OCI-LY3 (cell line): ENCODE data around the gene SPTAN1.

ENCODE experiments used
- H2AFZ ChIP-seq: fragments of 200-600, 300-600 bp; shearing (Covaris generic); 2 replicates; pipeline ENCODE4 v1.6.0; 2014; ENCODE audit warnings: antibody characterized with exemption, low read depth, low read length
- H3K27ac ChIP-seq: fragments of 200-600, 300-600 bp; sonication (generic); 2 replicates; pipeline ENCODE4 v1.5.1; 2014; ENCODE audit warnings: mild to moderate bottlenecking, low read length, moderate library complexity, mixed read lengths
- H3K27me3 ChIP-seq: fragments of 200-600, 300-600 bp; sonication (generic); 2 replicates; pipeline ENCODE4 v1.6.1; 2014; ENCODE audit warnings: low read depth, low read length, mixed read lengths
- H3K36me3 ChIP-seq: fragments of 200-600, 300-600 bp; sonication (generic); replicated peaks from 2 replicates; pipeline ENCODE3; 2014; ENCODE audit warnings: low read depth, low read length, mixed read lengths
- H3K4me1 ChIP-seq: fragments of 300-600, 200-600 bp; sonication (generic); 2 replicates; pipeline ENCODE4 v1.6.1; 2014; ENCODE audit warnings: low read length, mixed read lengths
- H3K4me2 ChIP-seq: fragments of 200-600, 300-600 bp; sonication (generic); 2 replicates; pipeline ENCODE4 v1.6.1; 2014; ENCODE audit warnings: low read length, mixed read lengths
- H3K4me3 ChIP-seq: fragments of 300-600, 200-600 bp; sonication (generic); 2 replicates; pipeline ENCODE4 v1.5.1; 2014; ENCODE audit warnings: antibody characterized with exemption, mild to moderate bottlenecking, low read length, moderate library complexity
- H3K79me2 ChIP-seq: fragments of 300-600, 200-600 bp; shearing (Covaris generic); 2 replicates; pipeline ENCODE4 v1.6.1; 2014; ENCODE audit warnings: mild to moderate bottlenecking, low read length, mixed read lengths
- H3K9ac ChIP-seq: fragments of 300-600, 200-600 bp; shearing (Covaris generic); 2 replicates; pipeline ENCODE4 v1.6.0; 2014; ENCODE audit warnings: mild to moderate bottlenecking, low read length, moderate library complexity
- H3K9me3 ChIP-seq: fragments of 200-600, 300-600 bp; shearing (Covaris generic); 2 replicates; pipeline ENCODE4 v1.6.1; 2014; ENCODE audit warnings: low read length, mixed read lengths; ENCODE audit not compliant: insufficient read depth
- H4K20me1 ChIP-seq: fragments of 200-600, 300-600 bp; sonication (generic); 2 replicates; pipeline ENCODE4 v1.6.1; 2016; ENCODE audit warnings: low read length, mixed read lengths; ENCODE audit not compliant: insufficient read depth
- EZH2phosphoT487 ChIP-seq: fragments of 200-600 bp; shearing (Covaris generic); IDR thresholded peaks from 2 replicates; pipeline ENCODE4 v1.6.1; 2018; ENCODE audit warnings: antibody characterized with exemption, mixed run types, low read depth
- TF ChIP-seq, protein P1 (sequence below): fragments of 200-600, 300-600 bp; sonication (generic); IDR thresholded peaks from 2 replicates; pipeline ENCODE4 v1.5.1; 2014; ENCODE audit warnings: antibody characterized with exemption, low read length, low read depth

SPTAN1 gene

DNA sequence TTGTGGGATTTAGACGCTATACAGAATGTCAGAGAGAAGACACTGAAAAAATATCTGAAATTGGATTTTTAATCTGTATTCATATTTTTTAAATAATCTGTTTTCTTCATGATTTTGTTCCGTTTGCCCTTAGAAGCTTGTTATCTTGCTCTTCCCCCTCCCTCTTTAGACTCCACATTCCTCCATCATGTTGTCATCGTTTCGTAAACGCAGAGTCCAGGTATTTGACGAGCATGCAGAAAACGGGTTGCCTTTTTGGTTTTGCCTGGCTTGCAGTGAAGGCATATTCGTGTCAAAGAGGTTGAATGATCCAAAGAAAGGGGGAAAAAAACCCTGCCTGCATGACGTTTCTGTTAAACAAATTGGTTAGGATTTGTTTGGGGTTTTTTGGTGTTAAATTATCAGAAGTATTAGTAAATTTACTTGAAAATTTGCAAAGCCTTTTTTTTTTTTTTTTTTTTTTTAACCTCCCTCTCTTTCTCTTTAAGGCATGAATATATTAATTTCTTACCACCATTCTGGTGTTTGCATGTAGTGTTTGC is 2.9 kb downstream of the SPTAN1 start:
- H3K36me3 ChIP-seq = peaks cover 2% of the 10 kb centered on the region
- no peaks in the 10 kb centered on the region for H3K9me3 ChIP-seq
- no peak overlapping the region for H2AFZ ChIP-seq
- H3K27me3 ChIP-seq = no peaks in the 10 kb centered on the region
- peaks cover 35% of the 10 kb centered on the region for H3K4me1 ChIP-seq
- peaks cover 50% of the 10 kb centered on the region for H3K79me2 ChIP-seq
- peaks cover 35% of the 10 kb centered on the region; the same call in 1 of the 2 replicates for H4K20me1 ChIP-seq
- no peak overlapping the region for H3K27ac ChIP-seq
- H3K9ac ChIP-seq = no peak overlapping the region
- H3K4me3 ChIP-seq = no peak overlapping the region
- TF ChIP-seq, protein P1, sequence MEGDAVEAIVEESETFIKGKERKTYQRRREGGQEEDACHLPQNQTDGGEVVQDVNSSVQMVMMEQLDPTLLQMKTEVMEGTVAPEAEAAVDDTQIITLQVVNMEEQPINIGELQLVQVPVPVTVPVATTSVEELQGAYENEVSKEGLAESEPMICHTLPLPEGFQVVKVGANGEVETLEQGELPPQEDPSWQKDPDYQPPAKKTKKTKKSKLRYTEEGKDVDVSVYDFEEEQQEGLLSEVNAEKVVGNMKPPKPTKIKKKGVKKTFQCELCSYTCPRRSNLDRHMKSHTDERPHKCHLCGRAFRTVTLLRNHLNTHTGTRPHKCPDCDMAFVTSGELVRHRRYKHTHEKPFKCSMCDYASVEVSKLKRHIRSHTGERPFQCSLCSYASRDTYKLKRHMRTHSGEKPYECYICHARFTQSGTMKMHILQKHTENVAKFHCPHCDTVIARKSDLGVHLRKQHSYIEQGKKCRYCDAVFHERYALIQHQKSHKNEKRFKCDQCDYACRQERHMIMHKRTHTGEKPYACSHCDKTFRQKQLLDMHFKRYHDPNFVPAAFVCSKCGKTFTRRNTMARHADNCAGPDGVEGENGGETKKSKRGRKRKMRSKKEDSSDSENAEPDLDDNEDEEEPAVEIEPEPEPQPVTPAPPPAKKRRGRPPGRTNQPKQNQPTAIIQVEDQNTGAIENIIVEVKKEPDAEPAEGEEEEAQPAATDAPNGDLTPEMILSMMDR = no peak
- TF ChIP-seq EZH2phosphoT487 = no peak
- no peak overlapping the region for H3K4me2 ChIP-seq

DNA sequence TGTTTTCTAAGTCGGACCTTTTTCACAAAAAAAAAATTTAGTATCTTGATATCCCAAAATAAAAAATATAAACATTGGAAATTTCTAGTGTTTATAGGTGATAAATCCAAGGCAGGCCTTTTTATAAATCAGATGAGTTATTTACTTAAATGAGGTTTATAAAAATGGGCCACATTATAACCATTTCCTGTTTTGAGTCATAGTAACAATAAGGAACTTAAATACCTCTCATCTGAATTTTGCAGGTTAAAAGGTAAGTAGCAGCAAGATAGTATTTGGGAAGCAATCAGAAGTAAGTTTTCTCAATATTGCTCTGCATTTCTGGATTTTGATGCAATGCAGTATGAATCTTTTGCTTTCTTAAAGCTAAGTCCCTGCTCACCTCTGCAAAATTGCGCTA is 3.9 kb downstream of the SPTAN1 start:
- Histone ChIP-seq H3K79me2 (peaks cover 50% of the 10 kb centered on the region), H3K27me3 (no peaks in the 10 kb centered on the region), H3K4me3 (no peak overlapping the region), H3K27ac (no peak overlapping the region), H3K36me3 (peaks cover 2% of the 10 kb centered on the region), H2AFZ (no peak overlapping the region), H3K4me1 (peaks cover 34% of the 10 kb centered on the region), H4K20me1 (peaks cover 35% of the 10 kb centered on the region; the same call in 1 of the 2 replicates), H3K9ac (no peak overlapping the region), H3K9me3 (no peaks in the 10 kb centered on the region), H3K4me2 (no peak overlapping the region)
- TF ChIP-seq, protein P1 = no peak
- no peak for TF ChIP-seq EZH2phosphoT487

DNA sequence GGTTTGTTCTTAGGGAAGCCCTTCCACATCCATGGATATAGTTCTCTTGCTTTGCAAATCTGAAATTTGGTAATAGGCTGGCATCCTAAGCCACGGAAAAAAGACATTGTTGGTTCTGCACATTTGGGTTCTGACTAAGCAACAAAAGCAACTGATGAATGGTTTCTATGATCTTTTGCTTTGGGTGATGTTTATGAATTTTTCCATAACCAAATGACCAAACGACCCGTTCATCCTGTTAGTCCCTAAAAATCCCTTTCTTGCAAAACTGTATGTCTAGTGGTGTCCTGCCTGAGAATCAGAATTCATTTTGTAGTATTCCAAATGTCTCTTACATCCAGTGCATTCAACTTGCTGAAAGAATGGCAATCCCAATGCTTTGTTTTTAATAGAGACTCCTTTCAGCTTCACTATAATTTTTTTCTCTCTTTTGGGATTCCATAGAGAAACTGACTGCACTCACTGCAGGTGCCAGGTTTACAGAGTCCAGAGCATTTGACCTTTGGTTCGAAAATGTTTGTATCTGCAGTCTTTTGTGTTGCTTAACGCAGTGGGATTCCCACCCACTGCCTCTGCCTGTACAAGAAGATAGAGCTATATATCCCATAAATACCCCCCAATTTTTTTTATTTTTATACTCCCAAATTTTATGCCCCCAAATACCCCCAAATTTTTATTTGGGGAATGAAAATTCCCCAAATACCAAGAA is 4.7 kb downstream of the SPTAN1 start:
- Histone ChIP-seq H2AFZ (no peak overlapping the region), H3K9ac (no peak overlapping the region), H3K27me3 (no peaks in the 10 kb centered on the region), H3K4me1 (peaks cover 31% of the 10 kb centered on the region), H4K20me1 (peaks cover 37% of the 10 kb centered on the region; the same call in 1 of the 2 replicates), H3K79me2 (peaks cover 50% of the 10 kb centered on the region), H3K27ac (no peak overlapping the region), H3K4me2 (no peak overlapping the region), H3K36me3 (peaks cover 2% of the 10 kb centered on the region), H3K9me3 (no peaks in the 10 kb centered on the region), H3K4me3 (no peak overlapping the region)
- TF ChIP-seq EZH2phosphoT487 = no peak
- TF ChIP-seq, protein P1 = no peak

DNA sequence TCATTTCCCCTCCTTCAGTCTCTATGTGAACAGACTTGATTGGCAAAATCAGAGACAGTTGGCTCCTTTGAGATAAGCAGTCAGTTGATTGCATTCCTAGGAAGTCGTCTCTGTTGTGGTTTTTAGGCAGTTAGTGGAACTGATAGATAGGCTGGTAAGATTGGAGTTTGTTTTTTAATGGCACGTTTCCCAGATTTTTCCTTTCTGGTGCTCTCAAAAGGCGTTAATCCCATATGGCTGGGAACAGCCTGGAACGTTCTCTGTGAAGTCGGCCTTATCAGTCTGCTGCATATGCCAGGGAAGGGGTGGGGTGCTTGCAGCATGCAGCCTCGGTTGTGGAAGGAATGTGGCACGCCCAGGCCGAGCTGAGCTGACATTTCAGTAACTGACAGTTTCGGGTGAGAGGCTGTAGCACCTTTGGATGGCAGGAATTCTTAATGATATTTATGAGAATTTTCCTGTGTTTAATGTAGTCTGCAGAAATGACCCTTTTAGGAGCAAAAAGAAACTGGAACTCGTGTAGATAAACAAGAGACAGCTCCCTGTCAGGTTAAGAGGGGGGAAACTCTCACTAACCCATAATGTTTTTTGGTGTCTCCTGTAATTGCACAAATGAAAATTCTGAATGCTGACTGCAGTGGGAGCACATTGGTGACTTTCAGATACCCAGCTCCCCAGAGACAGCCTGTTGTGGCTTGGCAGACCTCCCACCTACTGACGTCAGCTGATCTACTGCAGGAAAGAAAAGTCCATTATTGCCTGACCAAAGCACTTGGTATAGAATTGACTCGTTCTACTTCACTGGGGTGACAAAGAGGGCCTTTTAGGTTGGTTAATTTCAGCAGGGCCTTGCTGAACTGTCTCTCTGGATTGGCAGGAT is 6.3 kb downstream of the SPTAN1 start:
- no peak overlapping the region for H3K9ac ChIP-seq
- H3K4me3 ChIP-seq = no peak overlapping the region
- H2AFZ ChIP-seq = no peak overlapping the region
- H3K27ac ChIP-seq = no peak overlapping the region
- no peak overlapping the region for H3K4me2 ChIP-seq
- peaks cover 35% of the 10 kb centered on the region; the same call in 1 of the 2 replicates for H4K20me1 ChIP-seq
- H3K9me3 ChIP-seq = no peaks in the 10 kb centered on the region
- peaks cover 2% of the 10 kb centered on the region for H3K36me3 ChIP-seq
- TF ChIP-seq, protein P1 = no peak
- TF ChIP-seq EZH2phosphoT487 = no peak
- H3K4me1 ChIP-seq = peaks cover 28% of the 10 kb centered on the region
- no peaks in the 10 kb centered on the region for H3K27me3 ChIP-seq
- H3K79me2 ChIP-seq = peaks cover 43% of the 10 kb centered on the region
